ENCODE data around the gene PTGIS.

GRCh38 chr20:49608752-49609670, 41.1 kb upstream of the PTGIS start:
- TF ChIP-seq CTCF (IDR thresholded peaks at IDR 0.05; ENCODE audit: borderline replicate concordance, extremely low read depth, low read length, poor library complexity, severe bottlenecking) (peak; percentile 96), EZH2 (IDR thresholded peaks at IDR 0.05; ENCODE audit: borderline replicate concordance, low read depth, low read length, severe bottlenecking) (no peak)

Measured in DND-41 (cell line).